ENCODE measurements around the gene SLC39A5. TPM values are rescaled to one million over a fixed set of nuclear protein-coding genes. Genes with fewer than 3 reads are reported as not detected.

SLC39A5 gene
- total RNA-seq, 2 experiments from 2014 or later = 0.76 to 1.2 TPM

GRCh38 chr12:56190695-56191155 lies 39.1 kb upstream of the SLC39A5 start:
- ChIA-PET CTCF (ENCODE audit: unreplicated experiment) (interaction anchor here (1.1 kb wide), 1 partner anchor 17 kb away, joined by 5 read pairs; no protein-coding TSS in a partner anchor), POLR2A (interaction anchor here (0.7 to 2.4 kb wide), 2 partner anchors 31 to 269 kb away, joined by 3 to 19 read pairs; partner anchors contain the start of gene RNF41)
- peak overlapping the region; percentile 91; the same call in 1 of the 2 replicates for H2AFZ ChIP-seq (ENCODE audit: low read length)

GRCh38 chr12:56192582-56192981 lies 37.3 kb upstream of the SLC39A5 start:
- peak overlapping the region; percentile 84 for H2AFZ ChIP-seq (ENCODE audit: low read length)
- no peak overlapping the region for H3K4me3 ChIP-seq (ENCODE audit: low read depth, low read length, poor library complexity, severe bottlenecking)
- H3K4me2 ChIP-seq (ENCODE audit: low read length) = 0 out of 2 replicates have a peak overlapping the region, but pooled peaks have one; percentile 7
- intact Hi-C loops (cut with micrococcal nuclease; ENCODE audit: unreplicated experiment) = loop anchor here (2.0 kb wide), 2 partner anchors 108 to 308 kb away; partner anchors contain the start of gene CS
- H3K9me3 ChIP-seq (ENCODE audit: low read length) = no peaks in the 10 kb centered on the region
- H4K20me1 ChIP-seq (ENCODE audit: insufficient read depth, low read length) = 0 out of 2 replicates have a peak, but pooled peaks cover 4% of the 10 kb centered on the region
- no peaks in the 10 kb centered on the region for H3K36me3 ChIP-seq (ENCODE audit: insufficient read depth, low read length)
- ChIA-PET POLR2A (interaction anchor here (2.4 kb wide), 1 partner anchor 29 kb away, joined by 19 read pairs; the partner anchor contains the start of gene RNF41), CTCF (ENCODE audit: unreplicated experiment) (interaction anchor here (0.6 to 1.5 kb wide), 3 partner anchors 29 to 73 kb away, joined by 3 to 7 read pairs (median 3); partner anchors contain the start of gene RNF41)
- BruUV-seq (replicated peaks) = no TSS peak
- H3K27ac ChIP-seq (ENCODE audit: low read depth, low read length, poor library complexity, severe bottlenecking) = no peak overlapping the region
- peaks cover 29% of the 10 kb centered on the region for H3K4me1 ChIP-seq (ENCODE audit: insufficient read depth, low read length, poor library complexity, severe bottlenecking)
- peaks cover 14% of the 10 kb centered on the region for H3K79me2 ChIP-seq (ENCODE audit: insufficient read depth, low read depth, low read length)
- TF ChIP-seq, protein P1, sequence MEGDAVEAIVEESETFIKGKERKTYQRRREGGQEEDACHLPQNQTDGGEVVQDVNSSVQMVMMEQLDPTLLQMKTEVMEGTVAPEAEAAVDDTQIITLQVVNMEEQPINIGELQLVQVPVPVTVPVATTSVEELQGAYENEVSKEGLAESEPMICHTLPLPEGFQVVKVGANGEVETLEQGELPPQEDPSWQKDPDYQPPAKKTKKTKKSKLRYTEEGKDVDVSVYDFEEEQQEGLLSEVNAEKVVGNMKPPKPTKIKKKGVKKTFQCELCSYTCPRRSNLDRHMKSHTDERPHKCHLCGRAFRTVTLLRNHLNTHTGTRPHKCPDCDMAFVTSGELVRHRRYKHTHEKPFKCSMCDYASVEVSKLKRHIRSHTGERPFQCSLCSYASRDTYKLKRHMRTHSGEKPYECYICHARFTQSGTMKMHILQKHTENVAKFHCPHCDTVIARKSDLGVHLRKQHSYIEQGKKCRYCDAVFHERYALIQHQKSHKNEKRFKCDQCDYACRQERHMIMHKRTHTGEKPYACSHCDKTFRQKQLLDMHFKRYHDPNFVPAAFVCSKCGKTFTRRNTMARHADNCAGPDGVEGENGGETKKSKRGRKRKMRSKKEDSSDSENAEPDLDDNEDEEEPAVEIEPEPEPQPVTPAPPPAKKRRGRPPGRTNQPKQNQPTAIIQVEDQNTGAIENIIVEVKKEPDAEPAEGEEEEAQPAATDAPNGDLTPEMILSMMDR (conservative IDR thresholded peaks at IDR 0.05; ENCODE audit: low read length) = no peak
- no peak for TF ChIP-seq EZH2phosphoT487 (IDR thresholded peaks at IDR 0.05; ENCODE audit: borderline replicate concordance, low read depth, low read length)
- H3K9me2 ChIP-seq (ENCODE audit: insufficient read depth, low read length) = no peaks in the 10 kb centered on the region
- DNase-seq (ENCODE audit: low spot score) = no peak

More at GRCh38 chr12:56190695-56191155, 39.1 kb upstream of the SLC39A5 start:
- Histone ChIP-seq H3K9me2 (ENCODE audit: insufficient read depth, low read length) (no peaks in the 10 kb centered on the region), H3K79me2 (ENCODE audit: insufficient read depth, low read depth, low read length) (peaks cover 30% of the 10 kb centered on the region), H3K9me3 (ENCODE audit: low read length) (no peaks in the 10 kb centered on the region), H3K4me1 (ENCODE audit: insufficient read depth, low read length, poor library complexity, severe bottlenecking) (peaks cover 40% of the 10 kb centered on the region), H3K36me3 (ENCODE audit: insufficient read depth, low read length) (peaks cover 17% of the 10 kb centered on the region), H3K4me2 (ENCODE audit: low read length) (peak overlapping the region; percentile 96), H3K27ac (ENCODE audit: low read depth, low read length, poor library complexity, severe bottlenecking) (no peak overlapping the region), H3K4me3 (ENCODE audit: low read depth, low read length, poor library complexity, severe bottlenecking) (peak overlapping the region; percentile 79), H4K20me1 (ENCODE audit: insufficient read depth, low read length) (0 out of 2 replicates have a peak, but pooled peaks cover 4% of the 10 kb centered on the region)
- BruUV-seq (replicated peaks) = no TSS peak
- intact Hi-C loops (cut with micrococcal nuclease; ENCODE audit: unreplicated experiment) = no loop called here
- TF ChIP-seq, protein P1 (conservative IDR thresholded peaks at IDR 0.05; ENCODE audit: low read length) = no peak
- TF ChIP-seq EZH2phosphoT487 (IDR thresholded peaks at IDR 0.05; ENCODE audit: borderline replicate concordance, low read depth, low read length) = no peak
- no peak for DNase-seq (ENCODE audit: low spot score)
